D721Med (cell line): ENCODE measurements around the gene PBLD.

ENCODE experiments used
- DNase-seq: peaks from one replicate; pipeline ENCODE4 v3.0.0; 2011; ENCODE audit warnings: low spot score; ENCODE audit not compliant: insufficient read length
- FAIRE-seq: peaks from 2 replicates; lab custom pipeline; 2011; peaks lifted over from hg19 to GRCh38; lab: Jason Lieb, UNC
- CTCF ChIP-seq: IDR thresholded peaks from 2 replicates; pipeline ENCODE4 v1.5.1; 2012; ENCODE audit warnings: mild to moderate bottlenecking, control low read depth; ENCODE audit not compliant: insufficient read depth; ENCODE audit errors: missing control alignments

Gene PBLD

DNA sequence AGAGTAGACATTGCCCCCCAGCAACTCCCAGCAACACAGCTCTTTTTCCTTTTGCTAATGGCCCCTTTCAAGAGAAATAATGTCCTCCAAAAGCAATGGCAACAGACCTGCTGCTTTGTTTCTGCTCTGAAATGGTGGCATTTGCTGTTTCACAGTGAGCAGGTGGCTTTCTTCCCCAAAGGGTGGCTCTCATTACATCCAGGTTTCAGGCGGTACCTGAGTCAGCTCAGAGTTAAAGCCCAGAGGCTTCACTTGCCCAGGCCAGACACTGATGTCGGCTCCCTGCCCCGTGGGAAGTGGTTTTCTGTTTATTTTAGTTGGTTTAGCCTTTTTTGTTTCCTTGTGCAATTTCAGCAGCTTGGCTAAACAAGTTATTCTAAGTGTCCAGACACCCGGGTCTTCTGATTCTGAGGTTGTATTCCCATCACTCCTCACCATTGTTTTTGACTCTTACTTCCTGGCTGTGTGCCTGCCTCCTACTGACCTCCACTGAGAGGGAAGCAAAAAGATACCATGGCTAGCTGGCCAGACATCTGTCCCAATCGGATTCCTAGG is 93.1 kb downstream of the PBLD start:
- FAIRE-seq: no peak

DNA sequence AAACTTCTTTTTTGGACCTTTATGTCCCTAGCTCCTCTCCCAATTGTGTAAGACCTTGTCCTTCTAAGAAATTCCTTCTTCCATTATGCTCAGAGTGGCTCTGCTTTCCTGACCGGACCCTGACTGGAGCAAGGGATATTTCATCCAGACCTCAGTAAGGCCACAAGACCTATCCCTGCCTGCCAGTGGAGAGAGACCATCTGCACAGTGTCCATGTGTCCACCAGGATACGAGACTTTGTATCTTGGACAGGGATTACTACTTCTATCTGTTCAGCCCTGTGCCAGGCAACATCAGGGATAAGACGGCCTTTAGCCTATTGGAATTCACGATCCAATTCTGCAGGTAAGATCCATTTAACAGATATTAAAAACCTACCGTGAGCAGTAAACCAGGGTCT is 93.7 kb downstream of the PBLD start:
- no peak for FAIRE-seq
- DNase-seq: no peak
- TF ChIP-seq CTCF: no peak

More for the DNA sequence above, 93.1 kb downstream of the PBLD start:
- no peak for TF ChIP-seq CTCF
- DNase-seq: no peak

GRCh38 chr10:68238371-68238770 is 94.4 kb downstream of the PBLD start:
- FAIRE-seq: no peak
- DNase-seq: no peak
- no peak for TF ChIP-seq CTCF

DNA sequence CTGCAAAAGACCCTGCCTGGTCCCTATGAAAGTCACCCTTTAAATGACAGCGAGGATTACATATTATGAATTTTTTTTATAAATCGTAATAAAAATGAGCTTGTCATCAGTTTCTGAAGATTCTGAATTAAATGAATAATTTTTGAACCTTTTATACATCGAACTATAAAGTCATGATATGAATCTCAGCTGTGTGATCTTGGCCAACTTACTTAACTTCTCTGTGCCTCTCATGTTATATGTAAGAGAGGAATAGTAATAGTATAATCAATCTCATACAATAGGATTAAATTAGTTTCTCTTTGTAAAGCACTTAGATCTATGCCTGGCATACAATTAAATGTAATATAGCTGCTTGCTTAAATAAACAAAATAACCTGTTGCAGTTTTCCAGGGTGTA is 95.6 kb downstream of the PBLD start:
- no peak for DNase-seq
- FAIRE-seq: no peak
- TF ChIP-seq CTCF: no peak

DNA sequence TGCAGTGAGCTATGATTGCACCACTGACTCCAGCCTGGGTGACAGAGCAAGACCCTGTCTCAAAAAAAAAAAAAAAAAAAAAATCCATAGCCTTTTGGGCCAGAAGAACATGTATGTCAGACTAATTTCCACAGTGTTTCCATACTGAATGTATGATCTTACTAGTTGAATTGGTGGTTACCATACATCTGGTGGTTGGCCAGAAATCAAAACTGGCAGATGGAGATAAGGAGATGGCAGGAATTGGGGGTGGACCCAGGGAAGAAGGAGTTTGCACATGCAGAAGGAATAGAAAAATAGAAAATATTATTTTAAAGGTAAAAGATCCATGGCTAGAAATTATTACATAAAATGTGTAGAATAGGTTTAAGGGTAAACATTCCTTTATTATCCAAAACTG is 97.1 kb downstream of the PBLD start:
- DNase-seq (no peak), FAIRE-seq (no peak)
- TF ChIP-seq CTCF: no peak

- FAIRE-seq: no peak
- TF ChIP-seq CTCF: no peak
- no peak for DNase-seq
These were observed 97.6 kb downstream of the PBLD start for GRCh38 chr10:68235111-68235510.

- no peak for TF ChIP-seq CTCF
- FAIRE-seq (no peak), DNase-seq (no peak)
These were observed 99.7 kb downstream of the PBLD start for GRCh38 chr10:68233046-68233445.
